GM13976 (cell line): ENCODE measurements around the gene MSTN.

Experiments
- DNase-seq: peaks from one replicate; pipeline ENCODE4 v3.0.0; 2012; ENCODE audit warnings: low spot score
- in situ Hi-C: fragments of 300-500 bp; cut with MboI; formaldehyde crosslinking; loops from one replicate; pipeline ENCODE4 v1.12.0; 2022; ENCODE audit warnings: low sequenced_read_pairs, mixed read lengths, inconsistent platforms; ENCODE audit not compliant: unreplicated experiment
- TF ChIP-seq, protein P1 (sequence below): IDR thresholded peaks from 2 replicates; pipeline ENCODE4 v1.5.1; 2012; ENCODE audit warnings: borderline replicate concordance, mild to moderate bottlenecking; ENCODE audit not compliant: insufficient read depth; ENCODE audit errors: extremely low read depth, missing control alignments, control extremely low read depth

MSTN gene

DNA sequence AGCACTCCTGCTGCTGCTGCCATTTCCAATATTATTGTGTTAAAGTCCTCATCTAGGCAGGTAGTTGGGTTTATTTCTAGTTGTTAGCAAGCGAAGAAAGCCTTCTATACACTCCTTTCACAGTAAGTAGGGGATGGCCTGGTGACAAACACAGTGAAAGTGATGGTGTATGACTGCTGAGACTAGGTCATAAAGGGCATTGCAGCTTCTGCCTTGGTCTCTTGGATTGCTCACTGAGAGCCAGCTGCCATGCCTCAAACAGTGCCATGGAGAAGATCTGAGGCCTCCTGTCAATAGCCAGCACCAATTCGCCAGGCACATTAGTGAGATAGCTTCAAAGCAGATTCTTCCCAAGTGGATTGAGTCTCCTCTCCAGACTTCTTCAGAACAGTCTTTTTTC, 27.6 kb upstream of the MSTN start:
- TF ChIP-seq, protein P1, sequence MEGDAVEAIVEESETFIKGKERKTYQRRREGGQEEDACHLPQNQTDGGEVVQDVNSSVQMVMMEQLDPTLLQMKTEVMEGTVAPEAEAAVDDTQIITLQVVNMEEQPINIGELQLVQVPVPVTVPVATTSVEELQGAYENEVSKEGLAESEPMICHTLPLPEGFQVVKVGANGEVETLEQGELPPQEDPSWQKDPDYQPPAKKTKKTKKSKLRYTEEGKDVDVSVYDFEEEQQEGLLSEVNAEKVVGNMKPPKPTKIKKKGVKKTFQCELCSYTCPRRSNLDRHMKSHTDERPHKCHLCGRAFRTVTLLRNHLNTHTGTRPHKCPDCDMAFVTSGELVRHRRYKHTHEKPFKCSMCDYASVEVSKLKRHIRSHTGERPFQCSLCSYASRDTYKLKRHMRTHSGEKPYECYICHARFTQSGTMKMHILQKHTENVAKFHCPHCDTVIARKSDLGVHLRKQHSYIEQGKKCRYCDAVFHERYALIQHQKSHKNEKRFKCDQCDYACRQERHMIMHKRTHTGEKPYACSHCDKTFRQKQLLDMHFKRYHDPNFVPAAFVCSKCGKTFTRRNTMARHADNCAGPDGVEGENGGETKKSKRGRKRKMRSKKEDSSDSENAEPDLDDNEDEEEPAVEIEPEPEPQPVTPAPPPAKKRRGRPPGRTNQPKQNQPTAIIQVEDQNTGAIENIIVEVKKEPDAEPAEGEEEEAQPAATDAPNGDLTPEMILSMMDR = no peak
- in situ Hi-C loops = loop anchor here (10.0 to 25.0 kb wide), 3 partner anchors 197 to 722 kb away; no protein-coding TSS in a partner anchor

DNA sequence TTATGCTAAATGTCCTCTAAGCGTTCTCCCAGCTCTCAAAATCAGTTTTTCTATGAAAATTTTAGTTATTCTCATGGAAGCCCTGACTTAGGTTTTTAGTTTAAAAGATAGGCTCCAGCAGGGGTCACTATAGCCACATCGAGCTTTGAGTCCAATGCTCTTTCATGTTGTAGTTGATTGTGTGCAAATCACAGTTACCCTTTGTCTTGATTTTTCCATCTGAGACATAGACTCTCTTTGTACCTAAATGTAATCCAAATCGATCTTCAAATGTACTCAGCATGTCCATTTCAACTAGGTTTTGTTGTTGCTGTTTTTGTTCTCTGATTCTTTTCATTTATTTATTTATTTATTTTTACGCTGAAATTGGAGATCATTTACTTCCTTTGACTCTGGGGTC, 26.4 kb upstream of the MSTN start:
- TF ChIP-seq, protein P1 = peak; percentile 50
- in situ Hi-C loops = loop anchor here (25.0 kb wide), 2 partner anchors 198 to 723 kb away; no protein-coding TSS in a partner anchor
- peak; percentile 34 for DNase-seq

More for the DNA sequence above, 27.6 kb upstream of the MSTN start:
- no peak for DNase-seq

DNA sequence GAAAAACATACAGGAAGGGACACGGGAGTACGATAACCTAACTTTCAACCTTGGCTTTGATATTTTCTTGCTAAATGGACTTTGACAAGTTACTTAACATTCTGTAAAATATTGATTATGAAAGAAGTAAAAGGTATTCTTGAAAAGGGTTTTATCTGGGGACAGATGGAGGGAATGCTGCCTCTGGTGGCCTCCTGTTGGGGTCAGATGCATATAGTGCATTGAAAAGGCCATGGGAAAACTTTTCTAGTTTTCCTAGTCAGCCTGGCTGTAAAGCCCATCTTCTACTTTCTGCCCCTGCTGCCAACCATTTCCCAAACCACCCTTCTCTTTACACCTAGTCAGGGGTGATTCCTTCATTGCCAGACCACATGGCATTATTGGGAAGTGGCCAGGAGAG, 22.2 kb upstream of the MSTN start:
- in situ Hi-C loops = loop anchor here (25.0 kb wide), 2 partner anchors 203 to 728 kb away; no protein-coding TSS in a partner anchor
- TF ChIP-seq, protein P1 = no peak
- DNase-seq = no peak

DNA sequence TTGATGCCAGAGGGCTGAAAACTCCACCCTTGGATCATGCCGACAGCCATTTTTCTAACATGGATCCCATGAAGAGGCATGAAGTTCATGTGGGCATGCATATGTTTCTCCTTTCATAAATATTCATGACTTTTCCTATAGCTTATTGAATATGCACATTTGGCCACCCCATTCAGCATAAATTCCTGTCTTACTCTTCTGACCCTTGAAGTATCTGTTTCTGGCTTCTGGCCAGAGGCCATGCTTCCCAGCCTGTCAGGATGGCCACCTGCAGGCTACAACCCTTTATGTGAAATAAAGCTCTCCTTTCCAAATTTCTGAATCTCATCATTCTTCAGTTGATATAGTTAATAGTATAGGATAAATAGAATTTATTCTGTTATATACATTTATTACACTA, 19.6 kb upstream of the MSTN start:
- TF ChIP-seq, protein P1 = no peak
- in situ Hi-C loops = loop anchor here (25.0 kb wide), 2 partner anchors 205 to 730 kb away; no protein-coding TSS in a partner anchor
- no peak for DNase-seq

DNA sequence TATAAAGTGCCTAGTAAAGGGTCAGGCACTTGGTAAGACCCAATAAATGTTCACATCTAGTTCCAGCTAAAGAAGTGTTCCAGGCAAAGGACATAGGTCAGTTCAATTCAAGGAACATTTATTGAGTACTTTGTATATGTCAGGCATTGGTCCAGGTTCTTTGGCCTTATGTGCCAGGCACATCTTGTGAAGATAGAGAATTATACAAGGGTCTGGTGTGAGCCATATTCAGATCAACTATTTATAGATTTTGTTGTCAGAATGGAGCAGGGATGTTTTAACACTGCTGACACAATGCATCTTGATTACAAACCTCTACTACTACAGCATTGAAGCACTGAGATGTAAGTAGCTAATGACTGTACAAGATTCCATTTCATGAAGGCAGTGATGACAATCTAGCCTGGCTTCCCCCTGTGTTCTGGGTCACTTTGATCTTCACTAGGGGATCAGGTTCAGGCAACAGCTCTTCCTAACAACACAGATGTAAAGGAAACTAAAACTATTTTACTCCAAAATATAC, 18.1 kb upstream of the MSTN start:
- TF ChIP-seq, protein P1 = no peak
- in situ Hi-C loops = loop anchor here (25.0 kb wide), 2 partner anchors 207 to 732 kb away; no protein-coding TSS in a partner anchor
- no peak for DNase-seq

DNA sequence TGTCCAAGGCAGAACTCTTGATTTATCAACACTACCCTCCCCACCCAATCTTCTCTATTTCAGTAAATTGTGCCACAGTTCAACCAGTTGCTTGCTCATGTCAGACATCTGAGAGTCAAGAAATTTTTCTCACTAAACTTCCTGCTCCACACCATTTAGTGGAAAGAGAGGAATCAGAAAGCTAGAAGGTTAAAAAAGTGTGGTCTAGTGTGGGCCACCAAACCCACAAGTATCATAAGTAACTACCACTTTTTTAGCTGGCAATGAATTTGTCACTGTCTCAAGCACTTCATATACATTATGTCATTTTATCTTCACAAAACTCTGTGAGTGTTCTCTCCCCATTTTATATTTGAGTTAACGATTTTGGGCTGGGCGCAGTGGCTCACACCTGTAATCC, 16.6 kb upstream of the MSTN start:
- in situ Hi-C loops = loop anchor here (25.0 kb wide), 2 partner anchors 208 to 733 kb away; no protein-coding TSS in a partner anchor
- DNase-seq = no peak
- TF ChIP-seq, protein P1 = no peak
